AG09309 (cell line): Measurements from ENCODE around the gene KCNT1.

ENCODE experiments used
- DNase-seq: peaks from one replicate; pipeline ENCODE4 v3.0.0-alpha.2; 2010; ENCODE audit warnings: low read depth
- H3K4me3 ChIP-seq: 2 replicates; pipeline ENCODE4 v1.5.1; 2011; ENCODE audit warnings: mild to moderate bottlenecking, low read depth, low read length, moderate library complexity; ENCODE audit not compliant: control insufficient read depth
- CTCF ChIP-seq: IDR thresholded peaks from 2 replicates; pipeline ENCODE4 v1.5.1; 2011; ENCODE audit warnings: mild to moderate bottlenecking, low read depth, low read length, inconsistent platforms; ENCODE audit not compliant: insufficient read depth, control insufficient read depth; ENCODE audit errors: missing control alignments

Gene KCNT1

DNA sequence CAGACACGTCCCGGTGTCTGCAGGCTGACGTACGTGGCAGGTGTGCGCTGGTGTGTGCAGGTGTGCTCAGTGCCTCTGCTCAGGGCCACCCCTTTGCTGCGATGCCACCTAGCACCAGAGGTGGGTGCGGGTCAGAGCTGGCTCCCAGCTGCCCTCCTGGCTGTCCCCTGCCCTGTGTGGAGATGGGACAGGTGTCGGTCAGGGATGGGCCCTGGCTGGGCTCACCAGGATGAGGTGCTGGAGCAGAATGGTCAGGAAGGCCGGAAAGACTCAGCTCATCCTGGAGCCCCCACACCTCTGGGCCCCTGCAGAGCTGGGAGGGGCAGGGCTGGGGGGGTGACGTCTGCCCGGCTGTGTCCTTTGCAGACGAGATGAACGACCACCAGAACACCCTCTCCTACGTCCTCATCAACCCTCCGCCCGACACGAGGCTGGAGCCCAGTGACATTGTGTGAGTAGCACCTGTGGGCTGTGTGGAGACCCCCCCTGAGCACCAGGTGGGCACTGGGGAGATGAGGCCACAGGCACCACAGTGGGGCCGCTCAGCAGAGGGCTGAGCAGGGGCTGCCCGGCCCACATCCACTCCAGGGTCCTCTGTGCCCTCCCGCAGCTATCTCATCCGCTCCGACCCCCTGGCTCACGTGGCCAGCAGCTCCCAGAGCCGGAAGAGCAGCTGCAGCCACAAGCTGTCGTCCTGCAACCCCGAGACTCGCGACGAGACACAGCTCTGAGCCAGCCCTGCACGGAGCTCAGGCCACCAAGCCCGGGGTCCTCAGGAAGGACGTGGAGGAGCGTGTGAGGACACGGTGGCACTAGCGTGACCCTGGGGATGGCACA, 89.7 kb downstream of the KCNT1 start:
- H3K4me3 ChIP-seq, result no peak overlapping the region

DNA sequence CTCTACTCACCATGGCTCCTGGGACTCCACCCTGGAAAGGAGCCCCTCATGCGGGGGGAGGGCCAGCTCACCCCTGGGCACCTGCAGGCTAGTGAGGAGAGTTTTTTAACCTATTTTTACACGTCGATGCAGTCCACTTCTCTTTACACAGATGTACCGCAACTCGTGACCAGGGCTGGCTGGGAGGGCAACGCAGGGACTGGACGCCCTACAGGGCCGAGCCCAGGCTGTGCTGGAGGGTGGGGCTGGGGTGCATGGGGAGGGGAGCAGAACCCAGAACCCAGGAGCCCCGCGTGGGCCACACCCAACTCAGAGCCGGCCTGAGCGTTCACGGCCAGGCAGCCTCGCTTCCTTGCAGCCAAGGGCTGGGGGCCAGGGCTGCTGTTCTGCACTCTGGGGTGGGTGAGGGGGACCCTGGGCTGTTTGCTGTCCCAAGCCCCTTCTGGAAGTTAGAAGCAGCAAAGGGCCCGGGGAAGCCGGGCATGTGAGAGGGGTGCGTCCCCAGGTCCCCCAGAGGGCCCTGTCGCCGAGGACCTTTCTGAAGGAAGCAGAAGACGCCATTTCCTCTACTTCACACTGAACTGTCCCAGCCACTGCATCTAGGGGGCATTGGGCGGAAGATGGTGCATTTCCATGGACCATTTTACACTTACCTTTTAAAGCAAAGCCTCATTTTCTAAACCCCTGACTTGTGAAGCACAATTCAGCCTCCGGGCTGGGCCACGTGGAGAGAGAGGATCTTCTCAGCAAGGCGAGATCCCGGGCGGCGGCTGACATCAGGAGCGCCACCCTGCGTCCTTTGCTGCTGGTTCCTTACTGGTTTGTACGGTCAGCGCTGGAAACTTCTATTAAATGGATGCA, 90.5 kb downstream of the KCNT1 start:
- DNase-seq, result no peak
- H3K4me3 ChIP-seq, result no peak overlapping the region
- no peak for TF ChIP-seq CTCF

More for the DNA sequence above, 89.7 kb downstream of the KCNT1 start:
- no peak for DNase-seq
- no peak for TF ChIP-seq CTCF

- TF ChIP-seq CTCF, result no peak
- no peak for DNase-seq
- H3K4me3 ChIP-seq, result no peak overlapping the region
Measured at GRCh38 chr9:135793221-135794056, 91.5 kb downstream of the KCNT1 start.

DNA sequence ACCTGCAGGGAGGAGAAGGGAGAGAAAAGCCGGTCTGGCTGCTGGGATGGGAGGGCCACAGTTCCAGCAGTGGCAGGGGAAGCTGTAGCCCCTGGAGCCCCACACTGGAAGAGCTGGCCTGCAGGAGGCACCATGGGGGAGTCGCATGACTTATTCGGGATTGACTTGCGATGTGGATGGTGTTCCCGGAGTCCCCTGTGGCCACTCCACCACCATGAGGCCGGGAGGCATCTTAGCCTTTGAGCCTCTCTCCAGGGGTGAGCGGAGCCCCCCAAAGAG, 92.0 kb downstream of the KCNT1 start:
- no peak for TF ChIP-seq CTCF
- no peak overlapping the region for H3K4me3 ChIP-seq
- no peak for DNase-seq

DNA sequence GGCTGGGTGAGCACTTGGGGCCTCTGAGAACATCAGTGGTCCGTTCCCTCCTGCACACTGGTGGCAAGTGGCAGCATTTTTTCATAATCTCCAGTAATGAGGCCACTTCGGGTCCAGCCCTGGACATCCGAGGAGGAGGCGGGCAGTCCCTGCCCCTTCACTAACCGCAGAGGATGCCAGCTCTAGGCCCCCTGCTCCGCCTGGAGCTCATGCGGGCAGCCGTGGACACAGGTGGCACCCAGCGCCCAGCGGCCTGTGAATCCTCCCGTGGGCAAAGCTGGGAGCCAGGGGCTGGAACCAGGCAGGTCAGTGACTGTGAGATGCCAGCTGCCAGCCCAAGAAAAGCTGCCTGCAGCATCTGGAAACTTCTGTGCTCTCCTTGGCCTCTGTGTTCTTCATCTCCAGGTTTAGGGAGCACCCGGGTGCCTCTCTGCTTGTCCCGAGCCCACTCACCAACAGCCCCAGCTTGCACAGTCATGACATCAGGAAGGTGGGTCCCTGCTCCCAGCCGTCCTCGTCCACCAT, 92.4 kb downstream of the KCNT1 start:
- DNase-seq, result no peak
- no peak for TF ChIP-seq CTCF
- H3K4me3 ChIP-seq, result no peak overlapping the region

DNA sequence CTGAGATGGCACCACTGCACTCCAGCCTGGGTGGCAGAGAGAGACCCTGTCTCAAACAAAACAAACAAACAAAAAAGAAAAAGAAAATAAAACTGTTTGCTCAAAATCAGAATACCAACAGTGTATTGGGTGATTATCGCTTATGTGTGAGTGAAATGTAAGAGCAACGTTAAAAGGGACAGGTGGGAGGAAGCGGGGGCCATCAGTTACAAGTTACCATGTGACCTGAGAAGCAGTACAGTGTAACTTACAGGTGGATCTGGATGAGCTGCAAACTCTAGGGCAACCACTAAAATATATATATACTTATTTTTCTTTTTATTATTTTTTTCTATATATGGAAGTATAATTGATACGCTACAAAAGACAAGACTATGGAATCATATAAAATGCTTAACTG, 93.4 kb downstream of the KCNT1 start:
- DNase-seq, result no peak
- no peak overlapping the region for H3K4me3 ChIP-seq
- TF ChIP-seq CTCF, result no peak
